22Rv1 (cell line): ENCODE measurements around the gene LRRC59.

Source experiments
- ZFX ChIP-seq: fragments of 450-650 bp; IDR thresholded peaks from 2 replicates; pipeline ENCODE4 v1.6.1; 2017; ENCODE audit warnings: antibody characterized with exemption, borderline replicate concordance
- TF ChIP-seq, protein P1 (sequence below): fragments of 450-650 bp; IDR thresholded peaks from 2 replicates; pipeline ENCODE4 v1.5.1; 2017; ENCODE audit warnings: mild to moderate bottlenecking

- TF ChIP-seq, protein P1, sequence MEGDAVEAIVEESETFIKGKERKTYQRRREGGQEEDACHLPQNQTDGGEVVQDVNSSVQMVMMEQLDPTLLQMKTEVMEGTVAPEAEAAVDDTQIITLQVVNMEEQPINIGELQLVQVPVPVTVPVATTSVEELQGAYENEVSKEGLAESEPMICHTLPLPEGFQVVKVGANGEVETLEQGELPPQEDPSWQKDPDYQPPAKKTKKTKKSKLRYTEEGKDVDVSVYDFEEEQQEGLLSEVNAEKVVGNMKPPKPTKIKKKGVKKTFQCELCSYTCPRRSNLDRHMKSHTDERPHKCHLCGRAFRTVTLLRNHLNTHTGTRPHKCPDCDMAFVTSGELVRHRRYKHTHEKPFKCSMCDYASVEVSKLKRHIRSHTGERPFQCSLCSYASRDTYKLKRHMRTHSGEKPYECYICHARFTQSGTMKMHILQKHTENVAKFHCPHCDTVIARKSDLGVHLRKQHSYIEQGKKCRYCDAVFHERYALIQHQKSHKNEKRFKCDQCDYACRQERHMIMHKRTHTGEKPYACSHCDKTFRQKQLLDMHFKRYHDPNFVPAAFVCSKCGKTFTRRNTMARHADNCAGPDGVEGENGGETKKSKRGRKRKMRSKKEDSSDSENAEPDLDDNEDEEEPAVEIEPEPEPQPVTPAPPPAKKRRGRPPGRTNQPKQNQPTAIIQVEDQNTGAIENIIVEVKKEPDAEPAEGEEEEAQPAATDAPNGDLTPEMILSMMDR = no peak
- no peak for TF ChIP-seq ZFX
Observed at GRCh38 chr17:50372758-50373556, 24.4 kb downstream of the LRRC59 start, which contains the start of the genes EME1 and MRPL27.
